SIG-M5 treated with dmso at 0.1 percent for 504 hours (cell line): Measurements from ENCODE around the gene DELE1.

Experiments
- DNase-seq: peaks from one replicate; lab custom pipeline; 2025; ENCODE audit not compliant: unreplicated experiment; lab: John Stamatoyannopoulos, UW

DELE1 gene

GRCh38 chr5:141954194-141954593, 30.5 kb downstream of the DELE1 start:
- peak; percentile 37 for DNase-seq

- DNase-seq, result no peak
Observed at GRCh38 chr5:141957367-141957996, 33.8 kb downstream of the DELE1 start.

- no peak for DNase-seq
Observed at GRCh38 chr5:141958113-141958512, 34.4 kb downstream of the DELE1 start, which contains the start of gene PCDH12. TSS of gene PCDH12 (minus strand) at chr5:141958202. CDS start at chr5:141957851, 351 bp downstream.

GRCh38 chr5:141958546-141959172, 35.0 kb downstream of the DELE1 start:
- DNase-seq, result peak; percentile 40

DNA sequence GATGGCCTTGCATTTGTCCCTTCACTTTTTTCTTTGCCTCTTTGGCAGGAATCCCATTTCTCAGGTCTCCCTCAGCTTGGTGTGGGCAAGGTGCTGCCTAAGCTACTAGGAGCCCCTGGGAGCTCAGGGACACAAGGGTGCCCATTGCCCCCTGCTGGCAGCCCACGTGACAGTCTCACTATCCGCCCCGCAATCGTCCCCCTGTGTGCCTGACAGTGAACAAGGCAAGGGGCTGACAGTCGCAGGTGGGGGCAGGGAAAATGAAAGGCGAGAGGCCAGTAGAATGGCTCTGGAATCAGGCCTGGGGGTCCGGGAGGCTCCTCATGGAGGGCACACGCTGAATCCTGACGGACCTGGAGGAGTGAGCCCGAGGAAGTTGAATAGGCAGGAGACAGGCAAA, 36.3 kb downstream of the DELE1 start:
- no peak for DNase-seq

- DNase-seq, result peak; percentile 95
Observed at GRCh38 chr5:141960449-141961323, 37.0 kb downstream of the DELE1 start.

DNA sequence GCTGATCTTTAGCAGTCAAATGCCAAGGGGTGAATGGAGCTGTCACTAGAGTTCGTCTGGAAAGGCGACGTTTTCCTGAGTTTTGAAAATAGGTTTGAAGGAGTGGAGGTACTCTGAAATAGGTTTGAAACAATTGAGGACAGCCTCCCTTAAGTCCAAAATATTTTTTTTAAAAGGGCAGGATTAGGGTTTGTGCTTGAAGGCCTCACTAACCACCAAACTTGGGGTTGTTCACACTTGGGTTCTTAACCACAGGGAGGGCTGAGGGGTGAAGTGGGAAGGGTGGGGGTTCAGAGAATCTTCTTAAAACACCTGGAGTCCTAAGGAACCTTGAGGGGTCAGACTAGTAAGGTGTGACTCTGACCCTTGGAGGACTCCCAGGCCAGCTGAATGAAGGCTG, 37.8 kb downstream of the DELE1 start:
- DNase-seq, result no peak

- DNase-seq, result no peak
Observed at GRCh38 chr5:141963701-141964100, 40.0 kb downstream of the DELE1 start.

DNA sequence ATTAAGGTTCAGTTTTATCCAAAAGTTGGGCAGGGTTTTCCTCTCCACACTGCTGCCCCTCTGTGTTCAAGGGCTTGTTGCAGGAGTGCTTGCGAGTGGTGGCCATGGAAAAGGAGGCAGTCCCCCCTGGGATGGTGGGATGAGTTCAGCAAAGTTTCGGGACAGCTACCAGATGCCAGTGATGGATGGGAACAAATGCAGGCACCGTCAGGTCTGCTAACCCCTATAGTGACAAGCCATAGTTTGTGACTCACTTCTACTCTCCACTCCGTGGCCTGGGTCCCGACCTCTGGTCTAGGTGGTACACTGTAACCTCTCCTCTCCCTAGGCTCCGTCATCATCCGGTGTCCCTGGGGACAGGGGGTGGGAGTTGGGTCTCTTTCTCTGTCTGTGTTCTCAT, 41.4 kb downstream of the DELE1 start:
- DNase-seq, result no peak

- no peak for DNase-seq
Observed at GRCh38 chr5:141966275-141966962, 42.7 kb downstream of the DELE1 start.

DNA sequence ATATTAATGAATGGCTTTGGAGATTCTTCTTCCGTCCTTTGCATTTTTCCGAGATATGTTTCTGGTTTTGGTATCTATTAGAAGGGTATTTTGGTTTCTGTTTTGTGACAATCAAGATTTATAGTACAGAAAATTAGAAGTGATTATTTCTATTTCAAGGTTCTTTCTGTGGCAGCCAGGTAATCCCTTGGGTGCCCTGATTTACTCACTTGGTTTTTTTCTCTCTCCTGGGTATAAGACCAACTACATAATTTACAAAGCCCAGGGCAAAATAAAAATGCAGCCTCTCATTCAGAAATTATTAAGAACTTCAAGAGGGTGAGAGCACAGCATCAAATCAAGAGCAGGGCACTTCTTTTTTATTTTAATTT, 43.3 kb downstream of the DELE1 start:
- no peak for DNase-seq

- DNase-seq, result peak; percentile 95
Observed at GRCh38 chr5:141968914-141969608, 45.4 kb downstream of the DELE1 start, which contains the start of gene RNF14. TSS of gene RNF14 (plus strand) at chr5:141969105. CDS start at chr5:141973589, 4,484 bp downstream.

DNA sequence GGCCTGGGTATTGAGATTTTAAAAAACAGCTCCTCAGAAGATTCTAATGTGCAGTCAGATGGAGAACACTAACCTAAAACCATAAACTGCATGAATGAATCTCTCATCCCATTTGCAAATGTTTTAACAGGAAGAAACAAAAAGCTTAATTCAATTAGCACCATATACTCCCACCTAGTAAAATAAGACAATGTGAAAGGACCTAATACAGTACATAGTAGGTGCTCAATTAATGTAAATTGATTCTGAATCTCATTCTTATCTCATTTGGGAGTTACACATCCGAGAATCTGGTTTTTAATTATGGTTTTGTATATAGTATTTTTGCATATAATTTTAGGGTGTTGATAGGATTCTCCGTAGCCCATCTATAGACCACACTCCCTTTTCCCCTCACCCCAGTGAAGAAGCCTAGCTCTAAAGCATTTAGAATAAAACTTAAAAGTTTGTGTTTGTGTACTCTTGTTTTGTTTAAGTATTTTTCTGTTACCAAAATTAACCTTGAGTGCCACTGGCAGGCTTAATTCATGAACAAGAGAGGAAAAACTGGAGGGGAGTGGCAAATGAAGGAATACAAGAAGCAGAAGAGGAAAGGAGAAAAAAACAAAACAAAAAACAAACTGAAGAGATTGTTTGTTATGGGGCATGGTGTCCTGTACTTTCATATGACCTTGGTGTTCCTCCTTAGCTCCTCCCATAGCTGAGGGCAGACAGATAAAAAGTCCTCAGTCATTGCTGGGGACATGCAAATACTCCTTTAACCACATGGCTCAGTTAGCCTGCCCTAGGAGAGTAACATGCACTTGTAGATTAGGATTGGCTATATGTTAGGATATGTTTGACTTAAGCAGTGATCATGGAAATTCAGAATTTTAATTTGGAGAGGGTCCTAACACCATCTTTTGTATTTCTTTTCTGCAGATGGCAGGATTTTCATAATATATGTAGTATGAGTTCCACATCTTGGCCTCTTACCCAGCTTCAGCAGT, 46.4 kb downstream of the DELE1 start:
- peak; percentile 81 for DNase-seq

DNA sequence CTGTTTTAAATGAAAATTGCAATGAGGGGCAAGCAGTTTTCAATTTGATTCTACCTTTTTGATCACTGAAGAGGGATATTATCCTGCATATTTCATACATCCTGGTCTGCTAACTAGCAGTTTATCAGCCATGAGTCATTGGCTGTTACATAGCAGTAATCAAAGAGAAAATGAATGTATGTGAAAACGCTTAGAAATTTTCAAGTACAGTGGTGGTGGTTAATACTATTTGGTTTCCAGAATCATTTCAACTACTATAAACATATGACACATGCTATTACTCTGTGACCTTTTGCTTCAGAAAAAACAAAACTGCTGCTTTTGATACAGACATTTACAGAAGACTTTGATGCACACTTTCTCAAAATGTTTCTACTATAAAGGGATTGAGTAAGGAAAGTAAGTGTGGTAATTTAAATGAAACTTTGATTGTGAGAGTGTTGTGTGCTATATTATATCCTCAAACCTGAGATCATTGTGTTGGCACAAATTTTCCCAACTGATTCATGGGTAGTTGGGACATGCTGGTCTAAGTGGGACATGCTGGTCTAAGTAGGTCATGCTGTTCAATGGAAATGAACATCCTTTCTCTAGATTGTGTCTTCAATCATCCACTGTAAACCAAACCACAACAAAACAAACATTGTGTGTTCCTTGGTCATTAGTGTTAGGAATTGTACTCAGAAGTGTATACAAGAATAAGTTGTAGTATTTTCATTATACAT, 50.4 kb downstream of the DELE1 start:
- no peak for DNase-seq

DNA sequence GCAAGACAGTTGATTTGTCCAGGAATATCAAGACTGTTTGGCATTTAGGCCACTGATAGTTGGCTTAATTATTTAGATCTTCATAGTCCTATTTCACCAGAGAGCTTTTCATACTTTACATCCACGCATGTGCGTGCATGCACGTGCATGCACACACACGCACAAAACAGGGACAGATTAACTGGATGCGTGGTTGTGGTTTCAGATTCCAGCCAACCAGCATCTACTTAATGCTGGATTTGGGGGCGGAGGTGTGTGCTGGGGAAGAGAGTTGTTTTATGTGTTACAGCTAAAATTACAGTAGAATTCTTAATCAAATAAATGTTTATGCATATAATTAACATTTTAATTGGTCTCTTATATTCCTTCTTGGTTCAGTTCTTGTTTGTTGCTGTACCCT, 52.5 kb downstream of the DELE1 start:
- no peak for DNase-seq

GRCh38 chr5:141978389-141978788, 54.7 kb downstream of the DELE1 start:
- no peak for DNase-seq

DNA sequence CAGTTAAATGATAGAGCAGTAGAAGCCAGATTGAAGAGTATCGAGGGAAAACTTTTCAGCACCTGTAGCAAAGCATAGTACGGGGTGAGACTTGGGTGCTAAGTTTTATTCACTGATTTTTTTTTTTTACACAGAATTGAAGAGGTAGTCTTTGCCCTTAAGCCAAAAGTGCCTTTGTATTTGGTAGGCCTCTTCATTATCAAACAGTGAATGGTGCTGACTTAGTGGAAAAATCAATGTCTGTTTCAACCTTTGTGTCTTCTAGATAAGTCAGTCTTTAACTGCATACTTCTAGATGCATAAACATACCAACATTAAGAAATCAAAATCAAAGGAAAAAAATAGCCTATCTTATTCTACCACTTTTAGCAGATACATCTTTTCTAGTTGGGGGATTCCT, 59.0 kb downstream of the DELE1 start:
- no peak for DNase-seq

GRCh38 chr5:141986072-141986471, 62.4 kb downstream of the DELE1 start:
- DNase-seq, result no peak

GRCh38 chr5:141989720-141990119, 66.0 kb downstream of the DELE1 start:
- DNase-seq, result no peak
